DOHH2 (cell line): Measurements from ENCODE around the gene LACRT.
A peak's percentile ranks its signal among the peaks of the same experiment; 100 is the strongest.

Source experiments
- H3F3A ChIP-seq: fragments of 200-600 bp; sonication (generic), shearing (Covaris generic); 2 replicates; pipeline ENCODE4 v1.6.0; 2016; ENCODE audit warnings: antibody characterized with exemption, mild to moderate bottlenecking; ENCODE audit not compliant: control insufficient read depth, insufficient read depth
- H3K27ac ChIP-seq: fragments of 200-600 bp; sonication (generic); 2 replicates; pipeline ENCODE4 v1.5.1; 2014; ENCODE audit warnings: low read depth, mild to moderate bottlenecking, low read length, moderate library complexity
- H3K27me3 ChIP-seq: fragments of 200-600 bp; sonication (generic); 2 replicates; pipeline ENCODE4 v1.6.1; 2014; ENCODE audit warnings: mild to moderate bottlenecking, low read length, mixed read lengths; ENCODE audit not compliant: control insufficient read depth
- H3K36me3 ChIP-seq: fragments of 200-600 bp; sonication (generic); 2 replicates; pipeline ENCODE4 v1.6.1; 2014; ENCODE audit warnings: mild to moderate bottlenecking, low read length, moderate library complexity, mixed read lengths; ENCODE audit not compliant: control insufficient read depth
- H3K4me1 ChIP-seq: fragments of 200-600 bp; sonication (generic); 2 replicates; pipeline ENCODE4 v1.6.1; 2014; ENCODE audit warnings: mild to moderate bottlenecking, low read length, mixed read lengths; ENCODE audit not compliant: control insufficient read depth
- H3K4me2 ChIP-seq: fragments of 200-600 bp; sonication (generic); 2 replicates; pipeline ENCODE4 v1.6.0; 2014; ENCODE audit warnings: mild to moderate bottlenecking, low read length, moderate library complexity
- H3K4me3 ChIP-seq: fragments of 200-600 bp; sonication (generic); 2 replicates; pipeline ENCODE4 v1.5.1; 2014; ENCODE audit warnings: mild to moderate bottlenecking, low read length, mixed read lengths
- H3K79me2 ChIP-seq: fragments of 200-600 bp; sonication (generic); 2 replicates; pipeline ENCODE4 v1.6.1; 2014; ENCODE audit warnings: mild to moderate bottlenecking, low read length, mixed read lengths; ENCODE audit not compliant: control insufficient read depth
- H3K9me2 ChIP-seq: fragments of 200-600 bp; sonication (generic); replicated peaks from 2 replicates; pipeline ENCODE4 v1.6.1; 2014; ENCODE audit warnings: mild to moderate bottlenecking, low read length, mixed read lengths; ENCODE audit not compliant: control insufficient read depth
- H3K9me3 ChIP-seq: fragments of 200-600 bp; sonication (generic); 2 replicates; pipeline ENCODE4 v1.6.1; 2014; ENCODE audit warnings: antibody characterized with exemption, low read length, mixed read lengths; ENCODE audit not compliant: control insufficient read depth, insufficient read depth
- H4K20me1 ChIP-seq: fragments of 200-600 bp; sonication (generic); 2 replicates; pipeline ENCODE4 v1.6.0; 2014; ENCODE audit warnings: low read depth, mild to moderate bottlenecking, antibody characterized with exemption, low read length, moderate library complexity; ENCODE audit not compliant: control insufficient read depth, insufficient read depth
- CTCF ChIP-seq: fragments of 200-600 bp; sonication (generic); IDR thresholded peaks from one replicate; pipeline ENCODE4 v1.5.1; 2014; ENCODE audit warnings: antibody characterized with exemption, mild to moderate bottlenecking, low read depth, low read length; ENCODE audit not compliant: poor library complexity, severe bottlenecking
- EZH2phosphoT487 ChIP-seq: fragments of 200-600 bp; sonication (generic); IDR thresholded peaks from 2 replicates; pipeline ENCODE4 v1.6.1; 2017; ENCODE audit warnings: borderline replicate concordance, mild to moderate bottlenecking, antibody characterized with exemption, low read length, moderate library complexity, mixed read lengths

Gene LACRT

DNA sequence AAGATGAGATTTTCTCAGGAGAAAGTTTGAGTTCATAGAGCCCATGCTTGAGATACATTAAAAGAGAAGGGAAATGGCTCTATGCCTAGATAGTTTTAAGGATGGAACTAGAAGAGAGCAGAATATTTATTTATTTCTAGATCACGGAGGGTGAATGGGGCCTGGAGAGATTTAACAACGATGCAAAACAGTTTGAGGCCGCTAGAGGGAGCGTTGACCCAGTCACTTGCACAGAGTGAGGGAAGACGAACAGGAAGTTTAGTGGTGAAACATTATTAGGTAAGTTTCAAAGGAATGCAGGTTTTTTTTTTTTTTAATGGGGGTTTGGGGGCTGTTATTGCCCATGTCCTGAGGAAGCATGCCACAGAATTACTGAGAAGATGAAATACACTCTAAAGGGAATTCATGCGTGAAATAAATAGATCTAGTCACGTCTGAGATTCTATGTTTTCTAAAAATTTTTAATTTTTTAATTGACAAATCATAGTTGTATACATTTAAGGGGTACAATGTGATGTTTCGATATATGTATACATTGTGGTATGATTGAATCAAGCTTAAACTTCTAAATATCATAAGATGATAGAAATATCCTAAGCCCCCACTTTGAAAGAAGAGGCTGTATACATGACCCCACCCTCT is 31.4 kb downstream of the LACRT start:
- Histone ChIP-seq H3K27me3 (peaks cover 15% of the 10 kb centered on the region; the same call in 1 of the 2 replicates), H3K4me1 (no peaks in the 10 kb centered on the region), H3K4me2 (no peak overlapping the region)

DNA sequence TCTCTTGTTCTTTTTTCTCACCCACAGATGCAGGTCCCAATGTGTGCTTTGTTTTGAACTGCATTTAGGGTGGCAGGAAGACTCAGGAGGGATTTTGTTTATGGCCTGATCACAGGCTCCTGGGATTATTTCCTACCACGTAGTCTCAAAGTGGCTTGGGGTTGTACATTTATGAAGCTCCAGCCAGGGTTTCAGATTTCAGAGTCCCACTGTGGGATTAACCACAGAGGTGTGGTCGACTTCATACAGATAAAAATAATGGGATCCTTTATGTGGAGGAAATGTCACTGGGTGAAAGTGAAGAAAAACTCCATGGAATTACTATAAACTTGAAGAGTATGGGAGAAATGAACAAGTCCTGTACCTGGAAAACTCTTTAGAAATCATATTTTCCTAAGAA is 32.0 kb downstream of the LACRT start:
- Histone ChIP-seq H3K9me2 (no peaks in the 10 kb centered on the region), H3K27ac (no peak overlapping the region), H4K20me1 (no peaks in the 10 kb centered on the region), H3K9me3 (no peaks in the 10 kb centered on the region), H3K4me1 (no peaks in the 10 kb centered on the region), H3F3A (no peaks in the 10 kb centered on the region), H3K36me3 (no peaks in the 10 kb centered on the region), H3K4me2 (no peak overlapping the region), H3K4me3 (no peak overlapping the region), H3K79me2 (no peaks in the 10 kb centered on the region), H3K27me3 (peaks cover 11% of the 10 kb centered on the region; the same call in 1 of the 2 replicates)
- TF ChIP-seq EZH2phosphoT487 (no peak), CTCF (no peak)

More for the DNA sequence above, 31.4 kb downstream of the LACRT start:
- Histone ChIP-seq H3K9me3 (no peaks in the 10 kb centered on the region), H3K27ac (no peak overlapping the region), H3K36me3 (no peaks in the 10 kb centered on the region), H3K9me2 (no peaks in the 10 kb centered on the region), H3K4me3 (no peak overlapping the region), H3K79me2 (no peaks in the 10 kb centered on the region), H3F3A (no peaks in the 10 kb centered on the region), H4K20me1 (no peaks in the 10 kb centered on the region)
- TF ChIP-seq CTCF: peak; percentile 88
- no peak for TF ChIP-seq EZH2phosphoT487

- H3K4me3 ChIP-seq: no peak overlapping the region
- no peak overlapping the region for H3K27ac ChIP-seq
- H3K36me3 ChIP-seq: no peaks in the 10 kb centered on the region
- no peaks in the 10 kb centered on the region for H3K4me1 ChIP-seq
- no peaks in the 10 kb centered on the region for H4K20me1 ChIP-seq
- H3K9me3 ChIP-seq: no peaks in the 10 kb centered on the region
- H3K79me2 ChIP-seq: no peaks in the 10 kb centered on the region
- H3K27me3 ChIP-seq: peaks cover 3% of the 10 kb centered on the region; the same call in 1 of the 2 replicates
- H3F3A ChIP-seq: no peaks in the 10 kb centered on the region
- TF ChIP-seq EZH2phosphoT487 (no peak), CTCF (no peak)
- no peaks in the 10 kb centered on the region for H3K9me2 ChIP-seq
- H3K4me2 ChIP-seq: no peak overlapping the region
These were observed 32.9 kb downstream of the LACRT start for GRCh38 chr12:54601841-54602240.
